Frontal cortex (tissue), 4 donors: ENCODE data around the gene LCP2. TPM values are rescaled to one million over a fixed set of nuclear protein-coding genes. Genes with fewer than 3 reads are reported as not detected.

Experiments used
- DNase-seq, 2 donors: peaks; one replicate each; pipeline ENCODE4 v3.0.0; 2012; ENCODE audit warnings: low spot score in 2 of 2
- FAIRE-seq: peaks from 2 replicates; lab custom pipeline; 2012; peaks lifted over from hg19 to GRCh38; lab: Jason Lieb, UNC
- total RNA-seq: library from RNA; depleted of rRNA; stranded (reverse); fragments of >200 nt; gene quantifications from one replicate; pipeline ENCODE4 v1.2.3, GENCODE V29; 2014
- donor health status: control.
- donor health status: control.
- donor health status: control.

The LCP2 gene
- total RNA-seq, 1 donor from 2014 or later: 1.2 TPM

DNA sequence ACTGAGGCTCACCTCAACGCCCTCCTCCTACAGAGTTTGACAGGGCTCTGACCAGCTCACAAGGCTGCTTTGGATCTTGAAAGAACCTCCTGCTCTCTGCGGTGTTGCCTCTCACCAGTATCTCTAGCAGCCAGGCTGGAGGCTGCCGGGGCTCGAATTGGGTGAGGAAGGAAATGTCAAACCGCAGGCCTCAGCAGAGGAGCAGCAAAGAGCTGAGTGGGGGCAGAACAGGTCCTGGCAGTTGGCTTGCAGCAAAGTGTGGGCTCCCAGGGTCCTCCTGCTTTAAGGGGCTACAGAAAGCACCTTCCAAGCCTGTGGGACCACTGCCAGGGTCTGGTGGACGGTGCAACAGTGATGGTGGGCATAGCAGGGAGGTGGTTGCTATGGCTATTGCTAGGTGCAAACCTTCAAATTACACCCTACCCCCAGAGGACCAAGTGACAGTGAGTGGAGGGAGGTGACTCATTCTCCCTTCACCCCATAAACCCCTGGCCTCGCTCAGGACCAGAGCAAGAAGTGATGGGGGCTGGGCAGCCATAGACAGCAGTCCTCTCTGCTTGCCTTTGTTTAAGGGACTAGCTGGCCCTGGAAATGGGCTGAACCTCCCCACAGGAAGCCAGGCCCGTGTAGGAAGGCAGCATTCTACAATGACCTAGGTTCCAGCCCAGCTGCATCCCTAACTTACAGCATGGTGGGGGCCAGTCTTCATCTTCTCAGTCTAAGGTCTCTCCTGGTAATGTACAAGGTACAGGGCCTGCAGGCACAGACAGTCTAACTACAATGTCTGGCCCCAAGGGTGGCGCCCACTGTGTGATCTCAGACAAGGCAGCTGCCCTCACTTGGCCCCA, 18.7 kb downstream of the LCP2 start:
- DNase-seq (no peak), FAIRE-seq (no peak)

DNA sequence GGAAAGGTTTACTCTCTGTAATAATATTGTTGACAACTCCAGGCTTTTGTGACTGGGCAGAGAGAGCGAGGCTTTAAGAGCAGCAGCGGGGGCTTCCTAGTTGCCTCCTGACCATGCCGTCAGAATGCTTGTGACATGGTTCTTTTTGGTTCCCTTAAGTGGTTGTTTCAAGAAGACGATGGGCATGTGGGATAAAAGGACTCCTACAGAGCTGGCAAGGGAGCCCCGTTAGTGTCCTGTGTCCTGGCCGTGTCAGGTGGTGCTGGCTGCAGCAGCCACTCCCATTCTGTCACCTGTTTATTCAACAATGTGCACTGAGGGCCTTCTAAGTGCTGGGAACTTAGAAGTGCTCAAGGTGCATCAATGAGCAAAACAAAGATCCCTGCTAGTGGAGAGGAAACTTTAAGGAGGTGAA, 19.7 kb downstream of the LCP2 start:
- FAIRE-seq (no peak), DNase-seq (no peak)

- FAIRE-seq (no peak), DNase-seq (no peak)
These were observed 21.4 kb downstream of the LCP2 start for GRCh38 chr5:170276140-170276539.

GRCh38 chr5:170275376-170275994, 22.1 kb downstream of the LCP2 start:
- DNase-seq: no peak
- FAIRE-seq: no peak

DNA sequence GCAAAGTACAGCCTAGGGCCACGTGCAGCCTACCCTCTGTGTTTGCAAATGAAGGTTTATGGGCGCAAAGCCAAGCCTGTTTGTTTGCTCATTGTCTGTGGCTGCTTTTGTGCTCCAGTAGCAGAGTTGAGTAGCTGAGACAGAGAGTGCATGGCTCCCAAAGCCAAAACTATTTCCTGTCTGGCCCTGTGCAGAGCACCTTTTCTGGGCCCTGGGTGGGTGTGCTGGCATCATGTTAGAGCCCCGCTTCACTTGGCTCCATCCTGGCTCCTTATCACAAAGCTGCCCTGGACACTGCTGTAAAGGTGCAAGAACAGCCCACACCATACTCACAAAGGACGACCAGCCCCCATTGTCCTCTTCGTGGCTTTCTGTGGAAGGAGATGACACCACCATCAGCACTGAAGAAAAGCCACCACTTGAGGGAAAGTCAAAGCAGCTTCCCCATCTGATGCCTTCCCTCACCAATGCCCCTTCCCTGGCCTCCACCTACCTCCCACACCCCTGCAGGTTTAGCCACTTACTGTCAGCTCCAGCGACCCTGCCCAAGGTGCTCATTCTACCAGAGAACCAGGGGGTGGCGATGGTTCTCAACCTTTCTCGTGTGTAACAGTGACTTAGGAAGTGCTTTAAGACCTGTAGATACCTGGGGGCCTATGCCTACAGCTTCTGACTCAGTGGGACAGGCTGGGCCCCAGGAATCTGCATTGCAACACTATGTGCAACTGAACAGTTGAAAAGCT, 23.4 kb downstream of the LCP2 start:
- DNase-seq (no peak), FAIRE-seq (no peak)

DNA sequence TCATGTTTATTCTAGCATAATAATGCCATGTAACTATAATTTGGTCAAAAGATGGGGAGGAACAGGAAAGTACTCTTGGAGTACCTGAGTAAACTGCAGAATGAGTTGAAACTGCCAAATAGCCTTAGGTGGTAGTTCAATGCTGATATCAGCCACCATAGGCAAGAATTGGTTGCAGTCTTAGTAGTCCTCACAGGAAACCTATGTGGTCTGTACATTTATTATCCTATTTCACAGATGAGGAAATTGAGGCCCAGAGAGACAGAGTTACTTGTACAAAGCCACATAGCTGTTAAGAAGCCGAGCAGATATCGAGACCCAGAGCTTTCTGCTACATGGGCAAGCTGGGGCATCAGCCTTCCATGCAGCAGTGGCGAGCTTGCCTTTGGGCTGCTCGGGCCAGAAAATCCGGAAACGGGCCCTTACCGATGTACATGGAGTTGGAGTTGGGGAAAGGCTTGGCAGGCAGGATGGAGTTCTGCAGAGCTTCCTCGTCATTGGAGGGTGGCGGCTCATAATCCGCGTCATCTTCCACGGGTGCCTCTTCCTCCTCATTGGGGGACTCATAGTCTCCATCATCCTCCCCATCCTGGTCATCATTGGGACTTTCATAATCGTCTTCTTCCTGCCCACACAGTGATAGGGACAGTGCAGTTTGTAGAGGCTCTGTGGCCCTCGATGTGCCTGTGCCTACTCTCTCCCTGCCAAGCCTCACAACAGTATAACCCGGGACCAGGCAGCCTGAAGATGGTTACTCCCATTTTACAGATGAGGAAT, 27.1 kb downstream of the LCP2 start:
- FAIRE-seq (no peak), DNase-seq (no peak)

GRCh38 chr5:170269579-170269978, 28.0 kb downstream of the LCP2 start:
- DNase-seq: no peak

DNA sequence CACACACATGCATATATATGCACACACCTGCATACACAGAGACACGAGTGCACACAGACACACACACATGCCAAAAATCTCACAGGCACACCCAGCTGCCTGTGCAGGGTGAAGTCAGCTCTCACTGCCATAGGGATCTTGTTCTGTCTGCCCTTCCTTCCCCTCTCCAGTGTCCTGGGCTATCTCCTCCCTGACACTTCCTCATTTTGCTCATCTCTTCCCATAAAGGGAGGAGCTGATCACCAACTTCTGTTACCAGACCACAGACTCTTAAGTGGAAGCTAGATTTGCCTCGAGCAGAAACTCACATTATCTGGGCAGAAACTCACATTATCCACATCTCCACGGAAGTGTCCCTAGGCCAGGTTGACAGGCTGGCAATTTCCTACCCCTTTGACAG, 28.7 kb downstream of the LCP2 start:
- DNase-seq: no peak
- FAIRE-seq: no peak

More at GRCh38 chr5:170269579-170269978, 28.0 kb downstream of the LCP2 start:
- no peak for FAIRE-seq

- FAIRE-seq (no peak), DNase-seq (no peak)
These were observed 29.4 kb downstream of the LCP2 start for GRCh38 chr5:170268153-170268689.

GRCh38 chr5:170267431-170268152, 30.0 kb downstream of the LCP2 start:
- DNase-seq (peak; percentile 57 to 68), FAIRE-seq (no peak)

DNA sequence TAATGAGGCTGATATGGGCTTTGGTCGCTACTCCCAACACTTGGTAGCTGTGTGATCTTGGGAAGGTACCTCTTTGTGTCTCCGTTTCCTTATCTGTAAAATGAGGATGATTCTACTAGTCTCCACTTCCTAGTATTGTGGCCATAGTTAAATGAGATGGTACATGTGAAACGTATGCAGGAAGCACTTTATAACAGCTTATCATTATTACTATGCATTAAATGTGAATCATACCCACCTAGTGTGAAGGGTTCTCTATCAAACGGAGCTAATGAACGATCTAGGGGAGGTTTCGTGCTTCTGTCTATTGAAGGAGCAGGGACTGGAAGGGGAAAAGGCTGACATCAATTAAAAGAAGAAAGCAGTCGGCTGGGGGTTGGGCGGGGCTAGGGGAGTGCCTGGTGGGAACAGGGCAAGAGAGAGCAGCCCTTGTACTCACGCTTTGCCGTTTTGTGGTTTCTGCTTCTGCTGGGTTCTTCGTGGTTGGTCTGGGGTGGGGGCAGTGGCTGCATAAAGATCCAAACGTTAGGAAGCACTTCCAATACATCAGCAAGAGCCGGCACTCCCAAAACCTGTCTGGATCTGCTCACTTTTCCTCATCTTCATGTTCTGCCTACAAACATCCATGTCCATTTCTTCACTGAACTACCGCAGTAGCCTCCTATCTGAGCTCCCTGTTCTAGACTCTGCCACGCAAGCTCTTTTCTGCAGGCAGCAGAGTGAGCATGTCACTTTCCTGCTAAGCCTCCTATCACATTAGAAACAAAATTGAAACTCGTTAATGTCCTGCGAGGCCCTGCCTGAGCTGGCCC, 30.8 kb downstream of the LCP2 start:
- FAIRE-seq: no peak

GRCh38 chr5:170265522-170265921, 32.1 kb downstream of the LCP2 start:
- FAIRE-seq: peak; percentile 68

More for the DNA sequence above, 30.8 kb downstream of the LCP2 start:
- DNase-seq: no peak

GRCh38 chr5:170263906-170264305, 33.7 kb downstream of the LCP2 start:
- FAIRE-seq: no peak

More at GRCh38 chr5:170265522-170265921, 32.1 kb downstream of the LCP2 start:
- peak; percentile 28 to 58 for DNase-seq

DNA sequence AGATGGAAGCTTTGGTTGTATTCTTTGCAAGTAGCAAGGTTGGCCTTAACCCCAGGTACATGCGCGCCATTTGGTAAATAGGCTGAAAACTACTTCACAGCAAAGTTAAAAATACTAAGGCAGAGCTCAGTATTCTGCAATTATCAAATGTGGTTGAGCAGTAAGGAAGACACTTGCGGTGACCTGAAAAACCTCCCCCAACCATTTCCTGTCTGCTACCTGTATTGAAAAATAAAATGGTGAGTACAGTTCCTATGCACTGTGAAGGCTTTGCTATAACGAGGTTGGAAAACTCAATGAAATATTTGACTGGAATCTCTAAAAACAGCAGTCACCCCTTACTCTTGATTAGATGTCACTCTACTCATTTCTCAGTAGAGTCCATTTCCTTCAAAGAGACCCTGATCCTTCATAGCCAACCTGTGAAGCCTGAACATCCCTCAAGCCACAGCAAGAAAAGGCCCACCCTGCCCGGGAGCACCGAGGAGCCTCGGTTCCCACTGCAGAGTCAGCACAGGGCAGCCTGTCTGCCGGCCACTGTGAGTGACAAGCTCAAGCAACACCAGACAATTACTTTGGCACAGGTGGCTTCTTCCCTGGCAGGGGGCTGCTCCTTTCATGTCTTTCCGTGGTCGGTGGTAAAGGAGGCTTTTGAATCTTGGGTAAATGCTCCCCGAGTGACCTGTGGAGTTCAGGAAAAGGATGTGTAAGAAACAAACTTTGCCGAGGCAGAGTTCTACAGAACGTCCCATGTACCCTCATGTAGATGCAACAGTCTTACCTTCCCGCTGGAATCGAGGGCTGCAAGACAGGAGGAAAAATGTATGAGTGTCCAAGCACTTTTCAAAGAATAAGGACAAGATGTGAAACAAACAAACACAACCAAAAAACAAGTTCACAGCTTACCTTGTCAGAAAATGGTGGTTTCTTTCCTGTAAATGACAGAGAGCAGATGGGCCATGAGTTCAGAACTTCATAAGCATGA, 35.2 kb downstream of the LCP2 start:
- DNase-seq (no peak), FAIRE-seq (no peak)

More at GRCh38 chr5:170263906-170264305, 33.7 kb downstream of the LCP2 start:
- DNase-seq: no peak

GRCh38 chr5:170261528-170262043, 36.0 kb downstream of the LCP2 start:
- DNase-seq (no peak), FAIRE-seq (no peak)

GRCh38 chr5:170257370-170257769, 40.2 kb downstream of the LCP2 start:
- FAIRE-seq (no peak), DNase-seq (no peak)

- FAIRE-seq: no peak
These were observed 41.0 kb downstream of the LCP2 start for GRCh38 chr5:170256571-170256970.

More at GRCh38 chr5:170256571-170256970, 41.0 kb downstream of the LCP2 start:
- no peak for DNase-seq
